H1 (cell line): ENCODE results near the gene TXNDC8. TPM values are rescaled to one million over a fixed set of nuclear protein-coding genes. Genes with fewer than 3 reads are reported as not detected.

Experiments used
- CTCF ChIA-PET: fragments of 300-600 bp; sonication (Branson Sonifier 250); formaldehyde crosslinking; loops from one replicate; lab custom pipeline; 2021; ENCODE audit not compliant: partially characterized antibody; lab: Charles Lee
- POLR2A ChIA-PET: fragments of 300-600 bp; sonication (Branson Sonifier 250); formaldehyde crosslinking; loops from one replicate; lab custom pipeline; 2021; ENCODE audit warnings: inconsistent platforms; ENCODE audit not compliant: partially characterized antibody; lab: Charles Lee
- DNase-seq, 2 experiments: peaks; one replicate each; pipeline versions ENCODE4 v3.0.0 to v3.0.0-alpha.2; 2010 to 2022; ENCODE audit warnings: low spot score in 2 of 2, low read depth in 1 of 2, mixed read lengths in 1 of 2
- FAIRE-seq: peaks from 2 replicates; lab custom pipeline; 2011; peaks lifted over from hg19 to GRCh38; lab: Jason Lieb, UNC
- H2AFZ ChIP-seq: 2 replicates; pipeline ENCODE4 v1.8.1; 2012; ENCODE audit warnings: low read length, inconsistent platforms
- H2AK5ac ChIP-seq: 2 replicates; pipeline ENCODE4 v1.6.1; 2013; ENCODE audit warnings: low read depth, low read length
- H2BK120ac ChIP-seq: replicated peaks from 2 replicates; pipeline ENCODE3; 2013; ENCODE audit warnings: low read depth, low read length, inconsistent platforms
- H2BK12ac ChIP-seq: 2 replicates; pipeline ENCODE4 v1.6.1; 2013; ENCODE audit warnings: low read depth, low read length
- H2BK15ac ChIP-seq: 2 replicates; pipeline ENCODE4 v1.6.1; 2013; ENCODE audit warnings: low read length
- H2BK20ac ChIP-seq: 2 replicates; pipeline ENCODE4 v1.6.1; 2013; ENCODE audit warnings: low read length
- H2BK5ac ChIP-seq: 2 replicates; pipeline ENCODE4 v1.6.1; 2013; ENCODE audit warnings: low read depth, low read length
- H3K14ac ChIP-seq: 2 replicates; pipeline ENCODE4 v1.6.1; 2013; ENCODE audit warnings: inconsistent platforms; ENCODE audit not compliant: insufficient read length
- H3K18ac ChIP-seq: 2 replicates; pipeline ENCODE4 v1.6.1; 2013; ENCODE audit warnings: low read length; ENCODE audit errors: extremely low read depth
- H3K23ac ChIP-seq: 2 replicates; pipeline ENCODE4 v1.6.1; 2013; ENCODE audit warnings: inconsistent platforms; ENCODE audit not compliant: insufficient read length
- H3K23me2 ChIP-seq: 2 replicates; pipeline ENCODE4 v1.6.1; 2013; ENCODE audit warnings: low read depth, low read length
- H3K27ac ChIP-seq: 2 replicates; pipeline ENCODE4 v1.6.1; 2011; ENCODE audit warnings: low read depth, low read length, inconsistent platforms
- H3K27me3 ChIP-seq, 4 experiments: replicated peaks in 1 of 4; 1 replicate in 1 of 4; 2 replicates in 3 of 4; pipeline versions ENCODE4 v1.6.1 to v1.8.1; 2011 to 2013; ENCODE audit warnings: low read length in 3 of 4, mild to moderate bottlenecking in 3 of 4, inconsistent platforms in 2 of 4, mixed read lengths in 2 of 4, moderate library complexity in 1 of 4; ENCODE audit not compliant: control insufficient read depth in 3 of 4, insufficient read depth in 3 of 4; ENCODE audit errors: extremely low read depth in 1 of 4
- H3K36me3 ChIP-seq, 4 experiments: 2 replicates each; pipeline versions ENCODE4 v1.6.1 to v1.8.1; 2011 to 2013; ENCODE audit warnings: mild to moderate bottlenecking in 4 of 4, low read length in 3 of 4, moderate library complexity in 2 of 4, control low read depth in 1 of 4, inconsistent platforms in 1 of 4; ENCODE audit not compliant: insufficient read depth in 4 of 4, control insufficient read depth in 2 of 4
- H3K4ac ChIP-seq: replicated peaks from 2 replicates; pipeline ENCODE3; 2013; ENCODE audit warnings: low read length, low read depth, mixed read lengths, inconsistent platforms; ENCODE audit not compliant: insufficient read length
- H3K4me1 ChIP-seq, 4 experiments: replicated peaks in 1 of 4; 1 replicate in 1 of 4; 2 replicates in 3 of 4; pipeline versions ENCODE4 v1.6.1 to v1.8.1; 2011 to 2013; ENCODE audit warnings: low read length in 3 of 4, inconsistent platforms in 2 of 4, mixed read lengths in 1 of 4; ENCODE audit not compliant: insufficient read depth in 4 of 4, control insufficient read depth in 3 of 4
- H3K4me2 ChIP-seq, 2 experiments: 2 replicates each; pipeline versions ENCODE4 v1.6.1 to v1.8.1; 2011 to 2013; ENCODE audit warnings: low read depth in 2 of 2, low read length in 2 of 2, control low read depth in 1 of 2, inconsistent platforms in 1 of 2, mild to moderate bottlenecking in 1 of 2; ENCODE audit not compliant: insufficient read depth in 1 of 2
- H3K4me3 ChIP-seq, 4 experiments: fragments of 200-600, 300-600 bp in 1 of 4; sonication (generic), shearing (Covaris generic), sonication (Bioruptor Twin) in 1 of 4; 2 replicates each; pipeline versions ENCODE4 v1.5.1 to v1.8.1; 2011 to 2016; ENCODE audit warnings: low read length in 4 of 4, low read depth in 3 of 4, control low read depth in 2 of 4, inconsistent platforms in 2 of 4, mild to moderate bottlenecking in 2 of 4, mixed read lengths in 1 of 4, moderate library complexity in 1 of 4; ENCODE audit not compliant: insufficient read depth in 2 of 4; ENCODE audit errors: extremely low read depth in 1 of 4
- H3K56ac ChIP-seq: replicated peaks from 2 replicates; pipeline ENCODE3; 2013; ENCODE audit warnings: low read depth, mild to moderate bottlenecking, mixed read lengths, low read length, inconsistent platforms; ENCODE audit not compliant: insufficient read length
- H3K79me1 ChIP-seq: 2 replicates; pipeline ENCODE4 v1.6.1; 2013; ENCODE audit warnings: low read depth, low read length, control low read depth
- H3K79me2 ChIP-seq, 2 experiments: 2 replicates each; pipeline versions ENCODE4 v1.6.1 to v1.8.1; 2012 to 2013; ENCODE audit warnings: low read length in 2 of 2, mild to moderate bottlenecking in 2 of 2, inconsistent platforms in 1 of 2; ENCODE audit not compliant: insufficient read depth in 2 of 2, control insufficient read depth in 1 of 2
- H3K9ac ChIP-seq, 4 experiments: replicated peaks in 1 of 4; 1 replicate in 1 of 4; 2 replicates in 3 of 4; pipeline versions ENCODE4 v1.6.1 to v1.8.1; 2011 to 2013; ENCODE audit warnings: low read depth in 3 of 4, low read length in 3 of 4, control low read depth in 2 of 4, mild to moderate bottlenecking in 2 of 4, moderate library complexity in 2 of 4, inconsistent platforms in 1 of 4; ENCODE audit errors: extremely low read depth in 1 of 4
- H3K9me3 ChIP-seq, 2 experiments: 2 replicates each; pipeline versions ENCODE4 v1.6.1 to v1.8.1; 2012 to 2013; ENCODE audit warnings: mild to moderate bottlenecking in 2 of 2, moderate library complexity in 2 of 2, control low read depth in 1 of 2, inconsistent platforms in 1 of 2, low read depth in 1 of 2, low read length in 1 of 2, mixed read lengths in 1 of 2; ENCODE audit not compliant: insufficient read depth in 2 of 2
- H4K20me1 ChIP-seq, 2 experiments: replicated peaks in 1 of 2; 2 replicates each; pipeline versions ENCODE3 to v1.8.1; 2011 to 2013; ENCODE audit warnings: inconsistent platforms in 2 of 2, low read length in 2 of 2, mild to moderate bottlenecking in 1 of 2; ENCODE audit not compliant: insufficient read depth in 2 of 2, control insufficient read depth in 1 of 2
- H4K5ac ChIP-seq: 2 replicates; pipeline ENCODE4 v1.6.1; 2013; ENCODE audit warnings: low read length, low read depth, mixed read lengths, inconsistent platforms; ENCODE audit not compliant: insufficient read length
- H4K8ac ChIP-seq: 2 replicates; pipeline ENCODE4 v1.8.0; 2013; ENCODE audit warnings: mild to moderate bottlenecking, moderate library complexity, low read length, inconsistent platforms; ENCODE audit not compliant: insufficient read depth; ENCODE audit errors: extremely low read depth
- H4K91ac ChIP-seq: replicated peaks from 2 replicates; pipeline ENCODE3; 2013; ENCODE audit warnings: low read length, mixed read lengths, inconsistent platforms; ENCODE audit not compliant: insufficient read length
- CHD2 ChIP-seq: IDR thresholded peaks from 2 replicates; pipeline ENCODE4 v1.6.1; 2012; ENCODE audit warnings: low read length, improper control_type of control experiment
- PHF8 ChIP-seq: fragments of 200-600 bp; sonication (generic); conservative IDR thresholded peaks from 2 replicates; pipeline ENCODE4 v1.7.1; 2012; ENCODE audit warnings: low read depth, mild to moderate bottlenecking, inconsistent platforms, low read length, moderate library complexity
- WGBS, 2 experiments: shearing (Covaris generic) in 1 of 2; methylation state at CpG; one replicate each; pipeline versions ENCODE4 v1.1.6 to v1.1.7; 2013 to 2015; ENCODE audit warnings: low lambda C conversion rate in 2 of 2, mixed read lengths in 2 of 2, inconsistent platforms in 1 of 2, low coverage in 1 of 2, missing lambda C conversion rate in 1 of 2; ENCODE audit not compliant: insufficient replicate concordance in 2 of 2, insufficient coverage in 1 of 2, insufficient read length in 1 of 2; ENCODE audit errors: extremely low coverage in 1 of 2, missing lambda C conversion rate in 1 of 2; 5-methylcytosine and 5-hydroxymethylcytosine counted together
- polyA plus RNA-seq, 7 experiments: library from polyadenylated mRNA; depleted of rRNA in 3 of 7; stranded (reverse) in 5 of 7; unstranded in 2 of 7; fragments of >200 nt in 5 of 7; fragments of 200-250 nt in 2 of 7; gene quantifications; 1 replicate in 5 of 7; 2 replicates in 1 of 7; 4 replicates in 1 of 7; pipeline versions ENCODE4 v1.2.1 to v1.2.3, GENCODE V29; 2011 to 2013; ENCODE audit warnings: missing spikeins in 2 of 7, mixed read lengths in 2 of 7
- total RNA-seq: library from RNA; stranded (reverse); fragmentation: NEBNext Ultra II Directional; extraction: Animal tissue kit (Norgen Biotek cat#: 25700); gene quantifications from 2 replicates; pipeline ENCODE4 v1.2.1, GENCODE V29; 2021

The TXNDC8 gene
- total and polyA plus RNA-seq, 2 of the 8 experiments (the other 6 are each of a cell fraction or from before 2014, with no cell fraction given): not detected

- ChIA-PET CTCF (interaction anchor here (0.6 to 4.1 kb wide), 5 partner anchors 11 to 860 kb away, joined by 3 to 16 read pairs (median 4); no protein-coding TSS in a partner anchor), POLR2A (interaction anchor here (1.3 to 4.1 kb wide), 6 partner anchors 11 to 38 kb away, joined by 3 to 44 read pairs (median 13); no protein-coding TSS in a partner anchor)
- H3K23me2 ChIP-seq: peaks cover 11% of the 10 kb centered on the region
- H3K18ac ChIP-seq: no peak overlapping the region
- no peak overlapping the region for H3K56ac ChIP-seq
- peak overlapping the region; percentile 66 for H2AFZ ChIP-seq
- no peaks in the 10 kb centered on the region for H3K36me3 ChIP-seq
- 0 out of 2 replicates have a peak overlapping the region, but pooled peaks have one; percentile 55 for H2BK12ac ChIP-seq
- no peak overlapping the region for H3K23ac ChIP-seq
- peak overlapping the region; percentile 93 to 96 for H3K4me2 ChIP-seq
- peaks cover 29 to 31% of the 10 kb centered on the region in 2 experiments for H3K79me2 ChIP-seq
- WGBS, 2 experiments: 82% methylated on average over 1 of the region's 1 CpG; no CpG with 5 or more reads in 1 of the 2 experiments
- H3K79me1 ChIP-seq: peaks cover 5% of the 10 kb centered on the region; the same call in 1 of the 2 replicates
- no peaks in the 10 kb centered on the region for H3K9me3 ChIP-seq
- H2AK5ac ChIP-seq: no peak overlapping the region
- no peak overlapping the region for H4K8ac ChIP-seq
- H3K4me1 ChIP-seq: peaks cover 8 to 18% (median 10%) of the 10 kb centered on the region in 4 experiments
- H2BK15ac ChIP-seq: 0 out of 2 replicates have a peak overlapping the region, but pooled peaks have one; percentile 53
- H3K14ac ChIP-seq: no peak overlapping the region
- H2BK20ac ChIP-seq: peak overlapping the region; percentile 86
- H2BK120ac ChIP-seq: no peak overlapping the region
- H4K20me1 ChIP-seq: peaks cover 7 to 10% of the 10 kb centered on the region in 2 experiments
- H3K4me3 ChIP-seq: peak overlapping the region in 1 of 4 experiments; percentile 91; a peak in 3 of 8 replicates
- no peak overlapping the region for H4K5ac ChIP-seq
- no peak for FAIRE-seq
- H3K9ac ChIP-seq: no peak overlapping the region
- H3K27ac ChIP-seq: no peak overlapping the region
- H2BK5ac ChIP-seq: no peak overlapping the region
- DNase-seq: no peak
- no peak for TF ChIP-seq PHF8
- TF ChIP-seq CHD2: no peak
- no peak overlapping the region for H4K91ac ChIP-seq
- no peaks in the 10 kb centered on the region; a peak in 1 of 7 replicates for H3K27me3 ChIP-seq
- no peak overlapping the region for H3K4ac ChIP-seq
Observed at GRCh38 chr9:110257956-110258355, 79.7 kb downstream of the TXNDC8 start.
